ENCODE results near the gene INTS11. TPM values are rescaled to one million over a fixed set of nuclear protein-coding genes. Genes with fewer than 3 reads are reported as not detected.

The INTS11 gene
- total and polyA plus RNA-seq, 2 donors, result 45.9 to 134 TPM

- 74% methylated on average over 35 of the region's 35 CpGs for WGBS
- H3K4me3 ChIP-seq (ENCODE audit: low read depth, low read length), result no peak overlapping the region
- DNase-seq (ENCODE audit: extremely low spot score), result no peak
- H3K36me3 ChIP-seq (ENCODE audit: insufficient read depth), result no peaks in the 10 kb centered on the region
- no peaks in the 10 kb centered on the region for H3K4me1 ChIP-seq (ENCODE audit: insufficient read depth)
- peak overlapping the region; percentile 28 for H3K27ac ChIP-seq (ENCODE audit: low read depth)
These were observed 36.9 kb upstream of the INTS11 start for GRCh38 chr1:1361233-1361981.

GRCh38 chr1:1360506-1361169 is 36.2 kb upstream of the INTS11 start:
- WGBS, result 60% methylated on average over 20 of the region's 20 CpGs

GRCh38 chr1:1359664-1360468 is 35.4 kb upstream of the INTS11 start:
- H3K4me3 ChIP-seq (ENCODE audit: low read depth, low read length), result no peak overlapping the region
- H3K27ac ChIP-seq (ENCODE audit: low read depth), result peak overlapping the region; percentile 87
- H3K36me3 ChIP-seq (ENCODE audit: insufficient read depth), result no peaks in the 10 kb centered on the region
- WGBS, result 50% methylated on average over 28 of the region's 28 CpGs
- DNase-seq (ENCODE audit: extremely low spot score), result no peak
- peaks cover 2% of the 10 kb centered on the region for H3K4me1 ChIP-seq (ENCODE audit: insufficient read depth)

More at GRCh38 chr1:1360506-1361169, 36.2 kb upstream of the INTS11 start:
- Histone ChIP-seq H3K36me3 (ENCODE audit: insufficient read depth) (no peaks in the 10 kb centered on the region), H3K4me1 (ENCODE audit: insufficient read depth) (no peaks in the 10 kb centered on the region), H3K27ac (ENCODE audit: low read depth) (no peak overlapping the region), H3K4me3 (ENCODE audit: low read depth, low read length) (no peak overlapping the region)
- no peak for DNase-seq (ENCODE audit: extremely low spot score)

- peak overlapping the region; percentile 88 for H3K27ac ChIP-seq (ENCODE audit: low read depth)
- WGBS, result 53% methylated on average over 6 of the region's 6 CpGs
- H3K36me3 ChIP-seq (ENCODE audit: insufficient read depth), result no peaks in the 10 kb centered on the region
- no peak for DNase-seq (ENCODE audit: extremely low spot score)
- peaks cover 2% of the 10 kb centered on the region for H3K4me1 ChIP-seq (ENCODE audit: insufficient read depth)
- H3K4me3 ChIP-seq (ENCODE audit: low read depth, low read length), result peak overlapping the region; percentile 0
These were observed 34.8 kb upstream of the INTS11 start for GRCh38 chr1:1359308-1359663.

- WGBS, result 17% methylated on average over 29 of the region's 29 CpGs
- H3K4me1 ChIP-seq (ENCODE audit: insufficient read depth), result peaks cover 2% of the 10 kb centered on the region
- peak within 1 kb of the TSS; percentile 67 for H3K4me3 ChIP-seq (ENCODE audit: low read depth, low read length)
- peak; percentile 37 for DNase-seq (ENCODE audit: extremely low spot score)
- peak within 1 kb of the TSS; percentile 88 for H3K27ac ChIP-seq (ENCODE audit: low read depth)
- no peaks in the 10 kb centered on the region for H3K36me3 ChIP-seq (ENCODE audit: insufficient read depth)
These were observed 34.2 kb upstream of the INTS11 start, which contains the start of gene MXRA8 for GRCh38 chr1:1358433-1359271. Gene MXRA8 (minus strand): TSS chr1:1358555. CDS start chr1:1358504, 51 bp downstream.

GRCh38 chr1:1357871-1358432 is 33.5 kb upstream of the INTS11 start:
- DNase-seq (ENCODE audit: extremely low spot score), result no peak
- Histone ChIP-seq H3K4me3 (ENCODE audit: low read depth, low read length) (peak overlapping the region; percentile 67), H3K36me3 (ENCODE audit: insufficient read depth) (no peaks in the 10 kb centered on the region), H3K4me1 (ENCODE audit: insufficient read depth) (peaks cover 2% of the 10 kb centered on the region), H3K27ac (ENCODE audit: low read depth) (peak overlapping the region; percentile 88)
- 9% methylated on average over 18 of the region's 18 CpGs for WGBS

- DNase-seq (ENCODE audit: extremely low spot score), result no peak
- Histone ChIP-seq H3K36me3 (ENCODE audit: insufficient read depth) (no peaks in the 10 kb centered on the region), H3K4me3 (ENCODE audit: low read depth, low read length) (peak overlapping the region; percentile 67), H3K27ac (ENCODE audit: low read depth) (peak overlapping the region; percentile 42), H3K4me1 (ENCODE audit: insufficient read depth) (peaks cover 2% of the 10 kb centered on the region)
- 23% methylated on average over 26 of the region's 26 CpGs for WGBS
These were observed 32.4 kb upstream of the INTS11 start for GRCh38 chr1:1356796-1357401.

GRCh38 chr1:1356166-1356795 is 31.8 kb upstream of the INTS11 start:
- 33% methylated on average over 8 of the region's 8 CpGs for WGBS
- Histone ChIP-seq H3K4me3 (ENCODE audit: low read depth, low read length) (peak overlapping the region; percentile 67), H3K4me1 (ENCODE audit: insufficient read depth) (peaks cover 2% of the 10 kb centered on the region), H3K36me3 (ENCODE audit: insufficient read depth) (no peaks in the 10 kb centered on the region), H3K27ac (ENCODE audit: low read depth) (no peak overlapping the region)
- DNase-seq (ENCODE audit: extremely low spot score), result no peak

GRCh38 chr1:1355416-1355815 is 31.0 kb upstream of the INTS11 start:
- Histone ChIP-seq H3K4me3 (ENCODE audit: low read depth, low read length) (peak overlapping the region; percentile 36), H3K36me3 (ENCODE audit: insufficient read depth) (no peaks in the 10 kb centered on the region), H3K4me1 (ENCODE audit: insufficient read depth) (peaks cover 2% of the 10 kb centered on the region), H3K27ac (ENCODE audit: low read depth) (no peak overlapping the region)
- no peak for DNase-seq (ENCODE audit: extremely low spot score)
- 3% methylated on average over 52 of the region's 52 CpGs for WGBS

GRCh38 chr1:1354271-1355247 is 30.1 kb upstream of the INTS11 start:
- no peak for DNase-seq (ENCODE audit: extremely low spot score)
- Histone ChIP-seq H3K36me3 (ENCODE audit: insufficient read depth) (no peaks in the 10 kb centered on the region), H3K27ac (ENCODE audit: low read depth) (no peak overlapping the region), H3K4me1 (ENCODE audit: insufficient read depth) (peaks cover 2% of the 10 kb centered on the region), H3K4me3 (ENCODE audit: low read depth, low read length) (peak overlapping the region; percentile 36)
- 56% methylated on average over 116 of the region's 116 CpGs for WGBS

GRCh38 chr1:1353389-1354151 is 29.1 kb upstream of the INTS11 start:
- Histone ChIP-seq H3K27ac (ENCODE audit: low read depth) (no peak overlapping the region), H3K4me1 (ENCODE audit: insufficient read depth) (peaks cover 2% of the 10 kb centered on the region), H3K36me3 (ENCODE audit: insufficient read depth) (no peaks in the 10 kb centered on the region), H3K4me3 (ENCODE audit: low read depth, low read length) (no peak overlapping the region)
- WGBS, result 61% methylated on average over 28 of the region's 28 CpGs
- DNase-seq (ENCODE audit: extremely low spot score), result no peak
